ENCODE results near the gene SNN. TPM values are rescaled to one million over a fixed set of nuclear protein-coding genes. Genes with fewer than 3 reads are reported as not detected.

Gene SNN
- polyA plus RNA-seq = 10 to 100 TPM in 1 of 2 donors, 1 to 10 TPM in 1; 8.7 to 11.7 TPM

- Histone ChIP-seq H3K36me3 (ENCODE audit: control insufficient read depth in 2 of 2, insufficient read depth in 2 of 2, low read length in 1 of 2) (no peaks in the 10 kb centered on the region), H3K4me1 (ENCODE audit: control insufficient read depth in 2 of 2, insufficient read depth in 2 of 2, low read length in 1 of 2) (peaks cover 5 to 42% of the 10 kb centered on the region in 2 donors), H3K27ac (ENCODE audit: low read depth in 2 of 2, low read length in 1 of 2) (peak within 1 kb of the TSS; percentile 75 to 78), H3K9me3 (ENCODE audit: control insufficient read depth in 2 of 2, insufficient read depth in 1 of 2, low read depth in 1 of 2, low read length in 1 of 2) (no peaks in the 10 kb centered on the region), H3K27me3 (ENCODE audit: control insufficient read depth in 1 of 2, insufficient read depth in 2 of 2, low read length in 2 of 2) (no peaks in the 10 kb centered on the region), H3K4me3 (ENCODE audit: low read depth in 1 of 2, low read length in 2 of 2) (peak within 1 kb of the TSS; percentile 72 to 76)
- WGBS, 2 donors = 7 to 8% methylated on average over 61 to 93 of the region's 93 CpGs
Measured at GRCh38 chr16:11667824-11668622, at the start of gene SNN. Gene SNN (plus strand): TSS chr16:11668455. CDS start chr16:11676060, 7,605 bp downstream.

- WGBS, 2 donors = 80% methylated on average over 2 of the region's 2 CpGs
- no peak overlapping the region for H3K27ac ChIP-seq (ENCODE audit: low read depth in 2 of 2, low read length in 1 of 2)
- no peaks in the 10 kb centered on the region for H3K27me3 ChIP-seq (ENCODE audit: control insufficient read depth in 1 of 2, insufficient read depth in 2 of 2, low read length in 2 of 2)
Measured at GRCh38 chr16:11619327-11619851, 48.9 kb upstream of the SNN start.

GRCh38 chr16:11620243-11621003 is 47.8 kb upstream of the SNN start:
- Histone ChIP-seq H3K27me3 (ENCODE audit: control insufficient read depth in 1 of 2, insufficient read depth in 2 of 2, low read length in 2 of 2) (no peaks in the 10 kb centered on the region), H3K4me1 (ENCODE audit: control insufficient read depth in 2 of 2, insufficient read depth in 2 of 2, low read length in 1 of 2) (no peaks in the 10 kb centered on the region), H3K36me3 (ENCODE audit: control insufficient read depth in 2 of 2, insufficient read depth in 2 of 2, low read length in 1 of 2) (no peaks in the 10 kb centered on the region), H3K4me3 (ENCODE audit: low read depth in 1 of 2, low read length in 2 of 2) (no peak overlapping the region), H3K27ac (ENCODE audit: low read depth in 2 of 2, low read length in 1 of 2) (no peak overlapping the region), H3K9me3 (ENCODE audit: control insufficient read depth in 2 of 2, insufficient read depth in 1 of 2, low read depth in 1 of 2, low read length in 1 of 2) (no peaks in the 10 kb centered on the region)
- WGBS, 2 donors = 89 to 96% methylated on average over 8 of the region's 8 CpGs

More at GRCh38 chr16:11619327-11619851, 48.9 kb upstream of the SNN start:
- H3K9me3 ChIP-seq (ENCODE audit: control insufficient read depth in 2 of 2, insufficient read depth in 1 of 2, low read depth in 1 of 2, low read length in 1 of 2) = no peaks in the 10 kb centered on the region
- H3K36me3 ChIP-seq (ENCODE audit: control insufficient read depth in 2 of 2, insufficient read depth in 2 of 2, low read length in 1 of 2) = no peaks in the 10 kb centered on the region
- H3K4me1 ChIP-seq (ENCODE audit: control insufficient read depth in 2 of 2, insufficient read depth in 2 of 2, low read length in 1 of 2) = peaks cover 0 to 3% of the 10 kb centered on the region in 2 donors
- no peak overlapping the region for H3K4me3 ChIP-seq (ENCODE audit: low read depth in 1 of 2, low read length in 2 of 2)

- no peaks in the 10 kb centered on the region for H3K27me3 ChIP-seq (ENCODE audit: control insufficient read depth in 1 of 2, insufficient read depth in 2 of 2, low read length in 2 of 2)
- H3K36me3 ChIP-seq (ENCODE audit: control insufficient read depth in 2 of 2, insufficient read depth in 2 of 2, low read length in 1 of 2) = no peaks in the 10 kb centered on the region
- 45 to 49% methylated on average over 6 of the region's 6 CpGs for whole genome bisulfite sequencing, 2 donors
- H3K27ac ChIP-seq (ENCODE audit: low read depth in 2 of 2, low read length in 1 of 2) = peak overlapping the region; percentile 45 to 47
- no peaks in the 10 kb centered on the region for H3K9me3 ChIP-seq (ENCODE audit: control insufficient read depth in 2 of 2, insufficient read depth in 1 of 2, low read depth in 1 of 2, low read length in 1 of 2)
- H3K4me1 ChIP-seq (ENCODE audit: control insufficient read depth in 2 of 2, insufficient read depth in 2 of 2, low read length in 1 of 2) = no peaks in the 10 kb centered on the region
- H3K4me3 ChIP-seq (ENCODE audit: low read depth in 1 of 2, low read length in 2 of 2) = no peak overlapping the region
Measured at GRCh38 chr16:11621539-11621919, 46.7 kb upstream of the SNN start.

GRCh38 chr16:11621920-11622651 is 46.2 kb upstream of the SNN start:
- H3K9me3 ChIP-seq (ENCODE audit: control insufficient read depth in 2 of 2, insufficient read depth in 1 of 2, low read depth in 1 of 2, low read length in 1 of 2) = no peaks in the 10 kb centered on the region
- 35 to 43% methylated on average over 18 to 19 of the region's 19 CpGs for WGBS, 2 donors
- H3K27me3 ChIP-seq (ENCODE audit: control insufficient read depth in 1 of 2, insufficient read depth in 2 of 2, low read length in 2 of 2) = no peaks in the 10 kb centered on the region
- H3K4me1 ChIP-seq (ENCODE audit: control insufficient read depth in 2 of 2, insufficient read depth in 2 of 2, low read length in 1 of 2) = no peaks in the 10 kb centered on the region
- H3K27ac ChIP-seq (ENCODE audit: low read depth in 2 of 2, low read length in 1 of 2) = peak overlapping the region; percentile 45 to 70
- H3K4me3 ChIP-seq (ENCODE audit: low read depth in 1 of 2, low read length in 2 of 2) = no peak overlapping the region
- H3K36me3 ChIP-seq (ENCODE audit: control insufficient read depth in 2 of 2, insufficient read depth in 2 of 2, low read length in 1 of 2) = no peaks in the 10 kb centered on the region

- H3K4me3 ChIP-seq (ENCODE audit: low read depth in 1 of 2, low read length in 2 of 2) = no peak overlapping the region
- 91 to 97% methylated on average over 4 of the region's 4 CpGs for WGBS, 2 donors
- no peaks in the 10 kb centered on the region for H3K9me3 ChIP-seq (ENCODE audit: control insufficient read depth in 2 of 2, insufficient read depth in 1 of 2, low read depth in 1 of 2, low read length in 1 of 2)
- no peaks in the 10 kb centered on the region for H3K4me1 ChIP-seq (ENCODE audit: control insufficient read depth in 2 of 2, insufficient read depth in 2 of 2, low read length in 1 of 2)
- H3K36me3 ChIP-seq (ENCODE audit: control insufficient read depth in 2 of 2, insufficient read depth in 2 of 2, low read length in 1 of 2) = no peaks in the 10 kb centered on the region
- no peak overlapping the region for H3K27ac ChIP-seq (ENCODE audit: low read depth in 2 of 2, low read length in 1 of 2)
- H3K27me3 ChIP-seq (ENCODE audit: control insufficient read depth in 1 of 2, insufficient read depth in 2 of 2, low read length in 2 of 2) = no peaks in the 10 kb centered on the region
Measured at GRCh38 chr16:11624205-11624604, 44.0 kb upstream of the SNN start.

- H3K4me1 ChIP-seq (ENCODE audit: control insufficient read depth in 2 of 2, insufficient read depth in 2 of 2, low read length in 1 of 2) = peaks cover 0 to 5% of the 10 kb centered on the region in 2 donors
- no peaks in the 10 kb centered on the region for H3K9me3 ChIP-seq (ENCODE audit: control insufficient read depth in 2 of 2, insufficient read depth in 1 of 2, low read depth in 1 of 2, low read length in 1 of 2)
- H3K27me3 ChIP-seq (ENCODE audit: control insufficient read depth in 1 of 2, insufficient read depth in 2 of 2, low read length in 2 of 2) = no peaks in the 10 kb centered on the region
- H3K36me3 ChIP-seq (ENCODE audit: control insufficient read depth in 2 of 2, insufficient read depth in 2 of 2, low read length in 1 of 2) = no peaks in the 10 kb centered on the region
- H3K27ac ChIP-seq (ENCODE audit: low read depth in 2 of 2, low read length in 1 of 2) = no peak overlapping the region
- 78 to 82% methylated on average over 16 of the region's 16 CpGs for WGBS, 2 donors
- no peak overlapping the region for H3K4me3 ChIP-seq (ENCODE audit: low read depth in 1 of 2, low read length in 2 of 2)
Measured at GRCh38 chr16:11624636-11625607, 43.3 kb upstream of the SNN start.

- Histone ChIP-seq H3K4me3 (ENCODE audit: low read depth in 1 of 2, low read length in 2 of 2) (no peak overlapping the region), H3K4me1 (ENCODE audit: control insufficient read depth in 2 of 2, insufficient read depth in 2 of 2, low read length in 1 of 2) (peaks cover 0 to 10% of the 10 kb centered on the region in 2 donors), H3K27me3 (ENCODE audit: control insufficient read depth in 1 of 2, insufficient read depth in 2 of 2, low read length in 2 of 2) (no peaks in the 10 kb centered on the region), H3K36me3 (ENCODE audit: control insufficient read depth in 2 of 2, insufficient read depth in 2 of 2, low read length in 1 of 2) (no peaks in the 10 kb centered on the region), H3K27ac (ENCODE audit: low read depth in 2 of 2, low read length in 1 of 2) (no peak overlapping the region), H3K9me3 (ENCODE audit: control insufficient read depth in 2 of 2, insufficient read depth in 1 of 2, low read depth in 1 of 2, low read length in 1 of 2) (no peaks in the 10 kb centered on the region)
- 86 to 90% methylated on average over 4 of the region's 4 CpGs for WGBS, 2 donors
Measured at GRCh38 chr16:11625769-11626168, 42.5 kb upstream of the SNN start.

All from esophagus (tissue), 2 donors.